Stimulated activated CD8-positive, alpha-beta memory T cell treated with anti-CD3 and anti-CD28 coated beads, Interleukin-4, amount 100 ng/mL, for 1 hour (primary cell): Measurements from ENCODE around the gene GRK5.

Experiments
- DNase-seq, 2 donors: peaks; one replicate each; pipeline ENCODE4 v3.0.0-alpha.2; 2020; ENCODE audit warnings: low read depth in 2 of 2, low spot score in 1 of 2

Gene GRK5

GRCh38 chr10:119337796-119338432 lies 130.5 kb downstream of the GRK5 start:
- DNase-seq = no peak

- no peak for DNase-seq
These were observed 131.7 kb downstream of the GRK5 start for GRCh38 chr10:119339109-119339508.

- DNase-seq = no peak
These were observed 133.6 kb downstream of the GRK5 start for GRCh38 chr10:119340893-119341458.

- peak in 1 of 2 donors; percentile 15 for DNase-seq
These were observed 134.3 kb downstream of the GRK5 start for GRCh38 chr10:119341459-119342301.

- no peak for DNase-seq
These were observed 135.0 kb downstream of the GRK5 start for GRCh38 chr10:119342335-119342734.

- DNase-seq = no peak
These were observed 135.7 kb downstream of the GRK5 start for GRCh38 chr10:119343011-119343601.

GRCh38 chr10:119344381-119344780 lies 137.0 kb downstream of the GRK5 start:
- no peak for DNase-seq

GRCh38 chr10:119346095-119346832 lies 138.9 kb downstream of the GRK5 start:
- no peak for DNase-seq

GRCh38 chr10:119347181-119347974 lies 140.0 kb downstream of the GRK5 start:
- no peak for DNase-seq

GRCh38 chr10:119348106-119348505 lies 140.7 kb downstream of the GRK5 start:
- DNase-seq = no peak

- no peak for DNase-seq
These were observed 141.3 kb downstream of the GRK5 start for GRCh38 chr10:119348516-119349240.

- no peak for DNase-seq
These were observed 142.0 kb downstream of the GRK5 start for GRCh38 chr10:119349341-119349740.

GRCh38 chr10:119349937-119350501 lies 142.6 kb downstream of the GRK5 start:
- no peak for DNase-seq

- DNase-seq = no peak
These were observed 143.2 kb downstream of the GRK5 start for GRCh38 chr10:119350502-119351097.

- no peak for DNase-seq
These were observed 143.8 kb downstream of the GRK5 start for GRCh38 chr10:119351189-119351588.

- DNase-seq = no peak
These were observed 144.7 kb downstream of the GRK5 start for GRCh38 chr10:119352042-119352441.

- no peak for DNase-seq
These were observed 145.4 kb downstream of the GRK5 start for GRCh38 chr10:119352807-119353206.

- DNase-seq = no peak
These were observed 146.1 kb downstream of the GRK5 start for GRCh38 chr10:119353421-119353820.

- DNase-seq = no peak
These were observed 148.6 kb downstream of the GRK5 start for GRCh38 chr10:119355930-119356329.
